ENCODE measurements around the gene ARRB2.

DNA sequence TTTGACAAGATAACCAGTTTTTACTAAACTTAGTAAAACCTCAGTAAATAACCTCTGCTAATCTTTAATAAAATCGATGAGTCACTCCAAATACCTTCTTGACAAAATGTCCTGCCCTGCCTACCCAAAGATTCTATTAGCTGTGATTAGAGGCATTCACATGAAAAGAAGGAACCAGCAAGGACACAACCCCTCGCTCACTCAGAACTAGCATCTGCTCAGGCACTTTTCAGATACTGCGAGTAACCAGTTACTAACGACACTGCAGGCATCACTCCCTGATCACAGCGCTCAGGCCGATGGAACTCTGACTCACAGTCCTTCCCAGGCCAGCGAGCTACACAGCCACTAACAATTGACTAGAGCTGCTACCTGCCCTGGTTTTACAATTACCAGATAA, 30.8 kb upstream of the ARRB2 start:
- TF ChIP-seq CTCF (IDR thresholded peaks at IDR 0.05) (no peak), EP300 (IDR thresholded peaks at IDR 0.05) (no peak), POLR2A (IDR thresholded peaks at IDR 0.05) (no peak), POLR2AphosphoS5 (IDR thresholded peaks at IDR 0.05) (no peak)

Measured in suprapubic skin (tissue), 4 donors.